ENCODE measurements around the gene NDOR1.

The NDOR1 gene

DNA sequence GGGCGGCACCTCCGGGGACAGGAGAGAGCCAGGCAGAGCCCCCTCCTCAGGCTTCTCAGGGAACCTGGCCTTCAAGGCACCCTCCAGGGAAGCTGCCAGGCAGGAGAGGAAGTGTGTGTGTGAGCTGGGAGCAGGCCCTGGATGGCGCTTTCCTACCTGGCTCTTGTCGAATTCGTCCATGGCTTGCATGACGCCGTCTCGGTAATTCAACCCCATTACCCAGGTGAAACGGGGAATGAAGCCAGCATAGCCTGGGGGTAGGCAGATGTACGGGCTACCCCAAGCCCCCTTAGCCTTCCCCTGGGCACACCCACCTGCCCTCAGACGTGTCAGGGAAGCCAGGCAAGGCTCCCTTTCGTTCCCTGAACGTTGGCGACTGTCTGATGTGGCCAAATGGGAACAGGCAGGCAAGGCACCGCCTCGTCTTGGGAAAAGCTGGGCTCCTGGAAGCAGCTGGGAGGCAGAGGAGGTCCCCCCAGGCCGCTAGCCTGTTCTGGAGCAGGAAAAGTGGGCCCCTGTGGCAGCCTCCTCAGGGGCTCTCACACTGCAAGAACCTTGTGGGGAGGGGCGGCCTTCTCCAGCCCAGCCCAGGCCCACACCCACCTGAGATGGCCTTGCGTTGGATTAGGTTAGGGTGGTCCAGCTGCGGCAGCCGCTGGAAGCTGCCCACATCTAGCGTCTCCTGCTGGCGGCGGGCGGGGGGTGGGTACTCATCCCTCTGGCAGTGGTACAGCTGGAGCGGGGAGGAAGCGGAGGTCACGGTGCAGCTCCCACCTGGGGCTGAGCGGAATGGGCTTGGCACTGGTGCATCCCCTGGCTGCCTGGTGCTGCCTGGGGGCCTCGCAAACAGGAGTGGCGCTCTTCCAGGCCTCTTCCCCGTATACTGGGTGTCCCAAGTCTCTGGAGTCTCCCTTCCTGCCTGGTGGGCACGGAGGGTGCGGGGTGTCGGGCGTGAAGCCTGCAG lies 39.3 kb downstream of the NDOR1 start:
- TF ChIP-seq, protein P1, sequence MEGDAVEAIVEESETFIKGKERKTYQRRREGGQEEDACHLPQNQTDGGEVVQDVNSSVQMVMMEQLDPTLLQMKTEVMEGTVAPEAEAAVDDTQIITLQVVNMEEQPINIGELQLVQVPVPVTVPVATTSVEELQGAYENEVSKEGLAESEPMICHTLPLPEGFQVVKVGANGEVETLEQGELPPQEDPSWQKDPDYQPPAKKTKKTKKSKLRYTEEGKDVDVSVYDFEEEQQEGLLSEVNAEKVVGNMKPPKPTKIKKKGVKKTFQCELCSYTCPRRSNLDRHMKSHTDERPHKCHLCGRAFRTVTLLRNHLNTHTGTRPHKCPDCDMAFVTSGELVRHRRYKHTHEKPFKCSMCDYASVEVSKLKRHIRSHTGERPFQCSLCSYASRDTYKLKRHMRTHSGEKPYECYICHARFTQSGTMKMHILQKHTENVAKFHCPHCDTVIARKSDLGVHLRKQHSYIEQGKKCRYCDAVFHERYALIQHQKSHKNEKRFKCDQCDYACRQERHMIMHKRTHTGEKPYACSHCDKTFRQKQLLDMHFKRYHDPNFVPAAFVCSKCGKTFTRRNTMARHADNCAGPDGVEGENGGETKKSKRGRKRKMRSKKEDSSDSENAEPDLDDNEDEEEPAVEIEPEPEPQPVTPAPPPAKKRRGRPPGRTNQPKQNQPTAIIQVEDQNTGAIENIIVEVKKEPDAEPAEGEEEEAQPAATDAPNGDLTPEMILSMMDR (conservative IDR thresholded peaks at IDR 0.05; ENCODE audit: low read depth): no peak; the same call in 1 of the 2 replicates
- DNase-seq (ENCODE audit: low spot score): no peak
- peak overlapping the region; percentile 100 for H3K27ac ChIP-seq
- ChIA-PET POLR2A (ENCODE audit: low non-redundant PET) (interaction anchor here (1.3 to 1.7 kb wide), 2 partner anchors 8 to 9 kb away, joined by 7 to 8 read pairs; no protein-coding TSS in a partner anchor), CTCF (interaction anchor here (0.6 to 1.0 kb wide), 3 partner anchors 8 to 389 kb away, joined by 4 to 6 read pairs (median 4); no protein-coding TSS in a partner anchor)

- peak overlapping the region; percentile 100 for H3K27ac ChIP-seq
- TF ChIP-seq, protein P1 (conservative IDR thresholded peaks at IDR 0.05; ENCODE audit: low read depth): no peak
- DNase-seq (ENCODE audit: low spot score): no peak
- ChIA-PET CTCF (interaction anchor here (0.6 to 1.0 kb wide), 2 partner anchors 9 to 390 kb away, joined by 4 to 6 read pairs; no protein-coding TSS in a partner anchor), POLR2A (ENCODE audit: low non-redundant PET) (no interaction called here)
Observed at GRCh38 chr9:137245450-137246421, 40.2 kb downstream of the NDOR1 start.

DNA sequence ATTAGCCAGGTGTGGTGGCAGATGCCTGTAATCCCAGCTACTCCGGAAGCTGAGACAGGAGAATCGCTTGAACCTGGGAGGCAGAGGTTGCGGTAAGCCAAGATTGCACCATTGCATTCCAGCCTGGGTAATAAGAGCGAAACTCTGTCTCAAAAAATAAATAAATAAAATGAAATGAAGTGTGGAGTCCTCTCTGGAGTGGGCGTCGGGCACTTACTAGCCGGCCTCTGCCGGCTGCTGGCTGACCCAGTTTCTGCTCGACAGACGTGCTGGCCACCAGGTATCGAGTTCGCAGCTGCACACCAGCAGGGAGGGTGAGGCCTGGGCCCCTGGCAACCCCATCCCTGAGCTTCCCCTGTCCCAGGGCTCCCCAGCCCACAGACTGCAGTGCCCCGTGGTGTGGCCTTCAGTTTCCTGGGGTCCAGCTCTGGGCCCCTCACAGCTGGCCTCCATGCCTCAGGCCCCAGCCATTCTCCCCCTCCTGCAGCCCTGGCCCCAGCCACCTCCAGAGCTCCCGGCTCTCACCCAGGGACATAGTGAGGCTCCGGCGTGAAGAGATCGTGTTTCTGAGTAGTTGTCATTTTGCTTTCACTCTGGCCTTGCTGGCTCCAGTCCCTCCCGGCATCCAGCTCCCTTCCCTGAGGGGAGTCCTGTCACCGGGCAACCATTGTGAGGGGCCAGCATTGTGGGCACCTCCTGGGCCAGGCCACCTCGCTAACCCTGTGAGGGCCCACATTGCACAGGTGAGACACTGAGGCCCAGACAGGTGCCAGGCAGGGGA lies 41.8 kb downstream of the NDOR1 start:
- ChIA-PET CTCF (interaction anchor here (0.5 to 1.0 kb wide), 2 partner anchors 30 to 162 kb away, joined by 3 to 5 read pairs; partner anchors contain the start of gene TOR4A), POLR2A (ENCODE audit: low non-redundant PET) (no interaction called here)
- peak overlapping the region; percentile 11; the same call in 1 of the 2 replicates for H3K27ac ChIP-seq
- DNase-seq (ENCODE audit: low spot score): no peak
- TF ChIP-seq, protein P1 (conservative IDR thresholded peaks at IDR 0.05; ENCODE audit: low read depth): no peak

- POLR2A ChIA-PET (ENCODE audit: low non-redundant PET): no interaction called here
Observed at GRCh38 chr9:137247916-137248175, 42.3 kb downstream of the NDOR1 start.

DNA sequence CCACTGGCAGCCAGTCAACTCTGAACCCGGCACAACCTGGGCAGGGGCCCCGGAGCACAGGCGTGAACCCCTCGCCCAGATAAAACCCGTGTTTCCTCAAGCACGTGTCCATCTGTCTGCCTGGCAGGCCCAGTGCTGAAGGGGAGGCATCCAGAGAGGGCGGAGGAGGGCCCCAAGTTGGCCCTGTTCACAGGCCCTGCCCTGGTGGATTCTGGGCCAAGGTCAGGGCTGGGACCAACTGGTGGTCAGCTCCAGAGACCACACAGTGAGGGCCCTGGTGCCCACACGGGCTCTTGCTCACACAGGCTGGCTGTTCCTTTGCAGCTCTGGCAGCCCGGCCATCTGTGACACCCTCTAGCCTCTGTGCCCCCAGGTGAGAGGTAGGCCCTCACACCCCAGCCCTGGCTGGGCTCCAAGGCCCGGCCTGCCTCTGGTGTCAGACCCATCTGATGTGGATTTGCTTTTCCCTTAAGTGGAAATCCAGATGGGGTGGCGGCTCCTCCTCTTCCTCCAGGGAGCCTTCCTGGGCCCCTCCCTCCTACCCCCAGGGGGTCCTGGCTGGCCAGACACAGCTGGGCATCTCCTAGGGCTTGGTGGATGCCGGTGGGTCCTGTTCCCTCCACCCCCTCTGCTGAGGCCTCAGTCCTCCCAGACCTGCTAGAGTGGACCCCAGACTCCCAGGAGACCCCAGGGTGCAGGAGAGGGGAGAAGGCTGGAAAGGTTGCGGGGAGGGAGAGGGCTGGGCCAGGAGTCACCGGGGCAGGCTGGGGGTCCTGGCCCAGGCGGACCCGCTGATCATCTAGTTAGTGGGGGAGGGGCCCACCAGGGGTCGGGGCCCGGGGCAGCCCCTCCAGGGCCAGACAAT lies 45.1 kb downstream of the NDOR1 start:
- DNase-seq (ENCODE audit: low spot score): no peak
- ChIA-PET POLR2A (ENCODE audit: low non-redundant PET) (no interaction called here), CTCF (interaction anchor here (1.6 kb wide), 1 partner anchor 14 kb away, joined by 5 read pairs; no protein-coding TSS in a partner anchor)
- peak overlapping the region; percentile 12 for H3K27ac ChIP-seq
- TF ChIP-seq, protein P1 (conservative IDR thresholded peaks at IDR 0.05; ENCODE audit: low read depth): no peak

More at GRCh38 chr9:137247916-137248175, 42.3 kb downstream of the NDOR1 start:
- DNase-seq (ENCODE audit: low spot score): no peak
- CTCF ChIA-PET: interaction anchor here (1.0 kb wide), 1 partner anchor 29 kb away, joined by 3 read pairs; the partner anchor contains the start of gene TOR4A
- TF ChIP-seq, protein P1 (conservative IDR thresholded peaks at IDR 0.05; ENCODE audit: low read depth): no peak
- no peak overlapping the region for H3K27ac ChIP-seq
